Pancreas (tissue), 10 donors: ENCODE results near the gene GTPBP8. TPM values are rescaled to one million over a fixed set of nuclear protein-coding genes. Genes with fewer than 3 reads are reported as not detected.
"Not testable (repeated sequence)": the region's sequence is repeated elsewhere in the genome, so short reads cannot be mapped to it uniquely, and the experiment has no call there.

Source experiments
- ATAC-seq, 4 donors: fragments of 200-7000 bp; cut with Tn5 transposase; one replicate each; pipeline versions ENCODE4 v1.8.0 to v1.9.1; 2020; ENCODE audit warnings: mild to moderate bottlenecking in 4 of 4, moderate library complexity in 4 of 4
- DNase-seq, 6 donors: peaks; one replicate each; pipeline ENCODE4 v3.0.0-alpha.2; 2020
- FAIRE-seq: peaks from 2 replicates; lab custom pipeline; 2012; peaks lifted over from hg19 to GRCh38; lab: Jason Lieb, UNC
- H3K27ac ChIP-seq, 4 donors: fragments of 200-600 bp; sonication (generic); 1 replicate in 3 of 4; 2 replicates in 1 of 4; pipeline versions ENCODE4 v1.5.0 to v1.8.0; 2020
- H3K27me3 ChIP-seq, 4 donors: fragments of 200-600 bp; one replicate each; pipeline ENCODE4 v1.8.0; 2021
- H3K36me3 ChIP-seq, 3 donors: fragments of 200-600 bp; sonication (generic) in 1 of 3; one replicate each; pipeline versions ENCODE4 v1.5.0 to v1.8.0; 2020 to 2021
- H3K4me1 ChIP-seq, 3 donors: fragments of 200-600 bp; one replicate each; pipeline ENCODE4 v1.8.0; 2021
- H3K4me3 ChIP-seq, 4 donors: fragments of 200-600 bp; sonication (generic) in 2 of 4; one replicate each; pipeline versions ENCODE4 v1.5.0 to v1.8.0; 2020 to 2021
- H3K9me3 ChIP-seq, 4 donors: fragments of 200-600 bp; one replicate each; pipeline ENCODE4 v1.8.0; 2021
- WGBS, 2 donors: extraction: QIAGEN DNeasy Blood & Tissue Kit; methylation state at CpG; one replicate each; pipeline ENCODE4 v1.1.7; 2013; 5-methylcytosine and 5-hydroxymethylcytosine counted together
- intact Hi-C, 3 donors: fragments of 100-400 bp; cut with DNase I; formaldehyde crosslinking; loops; one replicate each; pipeline versions ENCODE4 v1.11.1 to v1.14.2; 2022
- polyA plus RNA-seq, 2 donors: library from polyadenylated mRNA; stranded (reverse); fragments of 200-250 nt; gene quantifications; one replicate each; pipeline ENCODE4 v1.2.3, GENCODE V29; 2013
- total RNA-seq, 6 donors: library from RNA; stranded (reverse); fragmentation: NEBNext Ultra II Directional in 4 of 6; extraction: Animal tissue kit (Norgen Biotek cat#: 25700) in 4 of 6; gene quantifications; one replicate each; pipeline versions ENCODE4 v1.2.1 to v1.2.4, GENCODE V29; 2021 to 2023
- TF ChIP-seq, protein P1 (sequence below), 4 donors: fragments of 200-600 bp; sonication (generic) in 3 of 4; IDR thresholded peaks; one replicate each; pipeline versions ENCODE4 v1.5.0 to v1.8.0; 2021; ENCODE audit warnings: antibody characterized with exemption in 4 of 4
- donor health status: healthy with polysubstance abuse.
- donor health status: DM: no; HTN: no; CAD: no; lungs with moderate emphysema.
- donor health status: DM: no; HTN: no; CAD: no.
- donor health status: control.
- donor health status: control.
- donor health status: Bipolar disorder and iron deficiency.
- donor health status: DM: yes; HTN: yes; CAD: no.
- donor health status: DM: no; HTN: no; CAD: no.
- donor health status: DM: no; HTN: no; CAD: no.
- donor health status: DM: yes; HTN: yes; CAD: no.

The GTPBP8 gene
- total and polyA plus RNA-seq, 8 donors = 3.6 to 14.0 (median 7.5) TPM

DNA sequence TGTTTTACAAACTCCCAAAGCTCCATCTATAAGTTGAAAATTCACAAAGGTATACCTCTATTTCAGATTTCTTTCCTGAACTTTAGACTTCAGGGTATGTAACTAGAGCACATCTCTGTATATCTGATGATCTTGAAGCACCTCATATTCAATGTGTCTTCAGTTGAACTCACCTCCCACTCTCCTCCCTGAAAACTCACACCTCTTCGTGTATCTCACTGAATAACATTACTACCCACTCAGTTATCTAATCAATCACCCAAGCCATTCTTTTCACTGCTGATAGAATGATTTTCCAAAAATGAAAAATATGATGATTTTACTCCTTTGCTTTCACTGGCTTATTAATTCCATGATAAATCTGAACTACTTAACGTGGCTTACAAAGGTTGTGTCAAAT lies 52.9 kb downstream of the GTPBP8 start:
- no peaks in the 10 kb centered on the region for H3K36me3 ChIP-seq
- H3K4me3 ChIP-seq = no peak overlapping the region
- H3K27ac ChIP-seq = no peak overlapping the region
- intact Hi-C loops = no loop called here
- FAIRE-seq (no peak), ATAC-seq (no peak), DNase-seq (no peak)
- no peaks in the 10 kb centered on the region for H3K27me3 ChIP-seq
- no peaks in the 10 kb centered on the region for H3K4me1 ChIP-seq
- H3K9me3 ChIP-seq = no peaks in the 10 kb centered on the region
- WGBS, 2 donors = 59 to 60% methylated on average over 2 of the region's 2 CpGs
- TF ChIP-seq, protein P1, sequence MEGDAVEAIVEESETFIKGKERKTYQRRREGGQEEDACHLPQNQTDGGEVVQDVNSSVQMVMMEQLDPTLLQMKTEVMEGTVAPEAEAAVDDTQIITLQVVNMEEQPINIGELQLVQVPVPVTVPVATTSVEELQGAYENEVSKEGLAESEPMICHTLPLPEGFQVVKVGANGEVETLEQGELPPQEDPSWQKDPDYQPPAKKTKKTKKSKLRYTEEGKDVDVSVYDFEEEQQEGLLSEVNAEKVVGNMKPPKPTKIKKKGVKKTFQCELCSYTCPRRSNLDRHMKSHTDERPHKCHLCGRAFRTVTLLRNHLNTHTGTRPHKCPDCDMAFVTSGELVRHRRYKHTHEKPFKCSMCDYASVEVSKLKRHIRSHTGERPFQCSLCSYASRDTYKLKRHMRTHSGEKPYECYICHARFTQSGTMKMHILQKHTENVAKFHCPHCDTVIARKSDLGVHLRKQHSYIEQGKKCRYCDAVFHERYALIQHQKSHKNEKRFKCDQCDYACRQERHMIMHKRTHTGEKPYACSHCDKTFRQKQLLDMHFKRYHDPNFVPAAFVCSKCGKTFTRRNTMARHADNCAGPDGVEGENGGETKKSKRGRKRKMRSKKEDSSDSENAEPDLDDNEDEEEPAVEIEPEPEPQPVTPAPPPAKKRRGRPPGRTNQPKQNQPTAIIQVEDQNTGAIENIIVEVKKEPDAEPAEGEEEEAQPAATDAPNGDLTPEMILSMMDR (IDR thresholded peaks at IDR 0.05) = no peak

DNA sequence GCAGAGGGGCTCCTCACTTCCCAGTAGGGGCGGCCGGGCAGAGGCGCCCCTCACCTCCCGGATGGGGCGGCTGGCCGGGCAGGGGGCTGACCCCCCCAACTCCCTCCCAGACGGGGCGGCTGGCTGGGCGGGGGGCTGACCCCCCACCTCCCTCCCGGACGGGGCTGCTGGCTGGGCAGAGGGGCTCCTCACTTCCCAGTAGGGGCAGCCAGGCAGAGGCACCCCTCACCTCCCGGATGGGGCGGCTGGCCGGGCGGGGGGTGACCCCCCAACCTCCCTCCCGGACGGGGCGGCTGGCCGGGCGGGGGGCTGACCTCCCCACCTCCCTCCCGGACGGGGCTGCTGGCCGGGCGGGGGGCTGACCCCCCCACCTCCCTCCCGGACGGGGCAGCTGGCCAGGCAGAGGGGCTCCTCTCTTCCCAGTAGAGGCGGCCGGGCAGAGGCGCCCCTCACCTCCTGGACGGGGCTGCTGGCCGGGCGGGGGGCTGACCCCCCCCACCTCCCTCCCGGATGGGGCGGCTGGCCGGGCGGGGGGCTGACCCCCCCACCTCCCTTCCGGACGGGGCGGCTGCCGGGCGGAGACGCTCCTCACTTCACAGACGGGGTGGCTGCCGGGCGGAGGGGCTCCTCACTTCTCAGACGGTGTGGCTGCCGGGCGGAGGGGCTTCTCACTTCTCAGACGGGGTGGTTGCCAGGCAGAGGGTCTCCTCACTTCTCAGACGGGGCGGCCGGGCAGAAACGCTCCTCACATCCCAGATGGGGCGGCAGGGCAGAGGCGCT lies 55.6 kb downstream of the GTPBP8 start:
- peak in 1 of 6 donors; percentile 67 for DNase-seq
- H3K27ac ChIP-seq, H3K4me1 ChIP-seq, H3K4me3 ChIP-seq, H3K27me3 ChIP-seq, H3K36me3 ChIP-seq, H3K9me3 ChIP-seq, FAIRE-seq, ATAC-seq: not testable (repeated sequence)
- intact Hi-C loops = loop anchor here in 1 of 3 donors (5.0 kb wide), 1 partner anchor 231 kb away; no protein-coding TSS in a partner anchor
- 90 to 97% methylated on average over 29 to 53 of the region's 55 CpGs for WGBS, 2 donors

DNA sequence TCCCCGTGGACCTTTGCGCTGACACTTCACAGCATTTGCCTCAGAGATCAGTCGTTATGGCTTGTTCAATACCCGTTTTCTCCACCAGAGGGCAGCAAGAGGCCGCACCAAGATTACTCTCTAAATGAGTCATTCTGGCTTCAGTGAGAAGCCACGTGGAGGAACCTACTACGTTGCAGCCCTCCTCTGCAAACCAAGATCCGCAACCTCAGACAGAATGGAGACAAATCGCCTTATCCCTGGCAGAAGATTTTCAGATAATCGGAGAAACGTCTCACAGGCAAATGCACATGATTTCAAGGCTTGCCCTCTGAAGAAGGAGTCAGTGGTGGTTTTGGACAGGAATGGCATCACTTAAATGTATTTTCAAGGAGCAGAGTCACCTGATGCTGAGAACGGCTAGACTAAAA lies 60.5 kb downstream of the GTPBP8 start:
- Histone ChIP-seq H3K27ac (no peak overlapping the region), H3K4me1 (no peaks in the 10 kb centered on the region), H3K27me3 (no peaks in the 10 kb centered on the region), H3K36me3 (no peaks in the 10 kb centered on the region), H3K4me3 (no peak overlapping the region), H3K9me3 (no peaks in the 10 kb centered on the region)
- intact Hi-C loops = loop anchor here in 2 of 3 donors (5.0 kb wide), 1 partner anchor 236 kb away; no protein-coding TSS in a partner anchor
- 2 to 3% methylated on average over 12 of the region's 12 CpGs for WGBS, 2 donors
- DNase-seq (peak; percentile 53 to 85 (median 68)), ATAC-seq (peak; percentile 90 to 100 (median 98)), FAIRE-seq (peak; percentile 74)
- TF ChIP-seq, protein P1 (IDR thresholded peaks at IDR 0.05) = peak; percentile 89 to 95 (median 93)

Other genes starting within 250 kb of the GTPBP8 start
- gene CD200R1L, start 144.1 kb upstream of the GTPBP8 start, total RNA-seq = not detected
- not detected for gene CD200R1L, start 144.1 kb upstream of the GTPBP8 start, polyA plus RNA-seq
- gene CD200R1, start 15.9 kb upstream of the GTPBP8 start, total RNA-seq = under 1 TPM in 4 of 6 donors, not detected in 2; 0.19 to 0.93 (median 0.29) TPM
- under 1 TPM in 1 of 2 donors, not detected in 1; 0.05 TPM for gene CD200R1, start 15.9 kb upstream of the GTPBP8 start, polyA plus RNA-seq
- 10 to 100 TPM in 4 of 6 donors, 1 to 10 TPM in 2; 4.9 to 19.5 (median 10.5) TPM for gene BOC, start 220.6 kb downstream of the GTPBP8 start, total RNA-seq
- 1 to 10 TPM; 9.5 TPM for gene BOC, start 220.6 kb downstream of the GTPBP8 start, polyA plus RNA-seq